ENCODE data around the gene ADARB2.
"Not testable (repeated sequence)": the region's sequence is repeated elsewhere in the genome, so short reads cannot be mapped to it uniquely, and the experiment has no call there.

ADARB2 gene

GRCh38 chr10:1774796-1775195 lies 37.5 kb upstream of the ADARB2 start:
- DNase-seq (ENCODE audit: low read depth): no peak
- no peak for TF ChIP-seq CTCF (conservative IDR thresholded peaks at IDR 0.05; ENCODE audit: control insufficient read depth, insufficient read depth, low read depth, low read length)
- no peak overlapping the region for H3K4me3 ChIP-seq (ENCODE audit: control insufficient read depth, low read depth, low read length)

- H3K4me3 ChIP-seq (ENCODE audit: control insufficient read depth, low read depth, low read length); DNase-seq (ENCODE audit: low read depth): not testable (repeated sequence)
Observed at GRCh38 chr10:1773204-1773603, 35.9 kb upstream of the ADARB2 start.

GRCh38 chr10:1766049-1766448 lies 28.7 kb upstream of the ADARB2 start:
- no peak for TF ChIP-seq CTCF (conservative IDR thresholded peaks at IDR 0.05; ENCODE audit: control insufficient read depth, insufficient read depth, low read depth, low read length)
- no peak overlapping the region for H3K4me3 ChIP-seq (ENCODE audit: control insufficient read depth, low read depth, low read length)
- no peak for DNase-seq (ENCODE audit: low read depth)

- no peak for TF ChIP-seq CTCF (conservative IDR thresholded peaks at IDR 0.05; ENCODE audit: control insufficient read depth, insufficient read depth, low read depth, low read length)
- no peak for DNase-seq (ENCODE audit: low read depth)
- H3K4me3 ChIP-seq (ENCODE audit: control insufficient read depth, low read depth, low read length): no peak overlapping the region
Observed at GRCh38 chr10:1762076-1762475, 24.8 kb upstream of the ADARB2 start.

GRCh38 chr10:1754506-1755153 lies 17.3 kb upstream of the ADARB2 start:
- no peak overlapping the region for H3K4me3 ChIP-seq (ENCODE audit: control insufficient read depth, low read depth, low read length)
- DNase-seq (ENCODE audit: low read depth): no peak
- TF ChIP-seq CTCF (conservative IDR thresholded peaks at IDR 0.05; ENCODE audit: control insufficient read depth, insufficient read depth, low read depth, low read length): no peak

GRCh38 chr10:1752153-1752552 lies 14.8 kb upstream of the ADARB2 start:
- TF ChIP-seq CTCF (conservative IDR thresholded peaks at IDR 0.05; ENCODE audit: control insufficient read depth, insufficient read depth, low read depth, low read length): no peak
- DNase-seq (ENCODE audit: low read depth): no peak
- no peak overlapping the region for H3K4me3 ChIP-seq (ENCODE audit: control insufficient read depth, low read depth, low read length)

- TF ChIP-seq CTCF (conservative IDR thresholded peaks at IDR 0.05; ENCODE audit: control insufficient read depth, insufficient read depth, low read depth, low read length): no peak
- no peak overlapping the region for H3K4me3 ChIP-seq (ENCODE audit: control insufficient read depth, low read depth, low read length)
- no peak for DNase-seq (ENCODE audit: low read depth)
Observed at GRCh38 chr10:1747590-1748157, 10.3 kb upstream of the ADARB2 start.

All from fibroblast of mammary gland (primary cell).